Glutamatergic neuron (in vitro differentiated cells): ENCODE measurements around the gene STX7. TPM values are rescaled to one million over a fixed set of nuclear protein-coding genes. Genes with fewer than 3 reads are reported as not detected.

ENCODE experiments used
- DNase-seq: peaks from one replicate; pipeline ENCODE4 v3.0.0; 2022
- H3K27ac Mint-ChIP-seq: one replicate; pipeline ENCODE4 v1.8.0; 2020; ENCODE audit warnings: mild to moderate bottlenecking, mixed read lengths, inconsistent platforms; ENCODE audit not compliant: unreplicated experiment
- H3K27me3 Mint-ChIP-seq: one replicate; pipeline ENCODE4 v1.8.0; 2020; ENCODE audit warnings: mild to moderate bottlenecking, moderate library complexity, mixed read lengths, inconsistent platforms; ENCODE audit not compliant: unreplicated experiment
- H3K36me3 Mint-ChIP-seq: one replicate; pipeline ENCODE4 v1.8.0; 2020; ENCODE audit warnings: mild to moderate bottlenecking, mixed read lengths, inconsistent platforms; ENCODE audit not compliant: unreplicated experiment
- H3K4me1 Mint-ChIP-seq: one replicate; pipeline ENCODE4 v1.8.0; 2020; ENCODE audit warnings: mild to moderate bottlenecking, low read depth, mixed read lengths, inconsistent platforms; ENCODE audit not compliant: unreplicated experiment
- H3K4me3 Mint-ChIP-seq: one replicate; pipeline ENCODE4 v1.8.0; 2020; ENCODE audit warnings: mild to moderate bottlenecking, mixed read lengths, inconsistent platforms; ENCODE audit not compliant: unreplicated experiment
- H3K9me3 Mint-ChIP-seq: one replicate; pipeline ENCODE4 v1.8.0; 2020; ENCODE audit warnings: mild to moderate bottlenecking, moderate library complexity, mixed read lengths, inconsistent platforms; ENCODE audit not compliant: unreplicated experiment
- total RNA-seq: library from RNA; stranded (reverse); fragmentation: NEBNext Ultra II Directional; extraction: Animal tissue kit (Norgen Biotek cat#: 25700); gene quantifications from one replicate; pipeline ENCODE4 v1.2.1, GENCODE V29; 2021; ENCODE audit not compliant: unreplicated experiment
- TF ChIP-seq, protein P1 (sequence below): fragments of 200-600 bp; sonication (generic); IDR thresholded peaks from one replicate; pipeline ENCODE4 v1.5.0; 2021; ENCODE audit not compliant: partially characterized antibody, unreplicated experiment

Gene STX7
- total RNA-seq, 1 donor from 2014 or later: 62.7 TPM

GRCh38 chr6:132484680-132485018 lies 28.3 kb downstream of the STX7 start:
- Mint-ChIP-seq H3K27me3 (no peaks in the 10 kb centered on the region), H3K27ac (no peak overlapping the region), H3K4me1 (peaks cover 7% of the 10 kb centered on the region), H3K4me3 (no peak overlapping the region), H3K9me3 (no peaks in the 10 kb centered on the region), H3K36me3 (no peaks in the 10 kb centered on the region)
- no peak for DNase-seq
- TF ChIP-seq, protein P1, sequence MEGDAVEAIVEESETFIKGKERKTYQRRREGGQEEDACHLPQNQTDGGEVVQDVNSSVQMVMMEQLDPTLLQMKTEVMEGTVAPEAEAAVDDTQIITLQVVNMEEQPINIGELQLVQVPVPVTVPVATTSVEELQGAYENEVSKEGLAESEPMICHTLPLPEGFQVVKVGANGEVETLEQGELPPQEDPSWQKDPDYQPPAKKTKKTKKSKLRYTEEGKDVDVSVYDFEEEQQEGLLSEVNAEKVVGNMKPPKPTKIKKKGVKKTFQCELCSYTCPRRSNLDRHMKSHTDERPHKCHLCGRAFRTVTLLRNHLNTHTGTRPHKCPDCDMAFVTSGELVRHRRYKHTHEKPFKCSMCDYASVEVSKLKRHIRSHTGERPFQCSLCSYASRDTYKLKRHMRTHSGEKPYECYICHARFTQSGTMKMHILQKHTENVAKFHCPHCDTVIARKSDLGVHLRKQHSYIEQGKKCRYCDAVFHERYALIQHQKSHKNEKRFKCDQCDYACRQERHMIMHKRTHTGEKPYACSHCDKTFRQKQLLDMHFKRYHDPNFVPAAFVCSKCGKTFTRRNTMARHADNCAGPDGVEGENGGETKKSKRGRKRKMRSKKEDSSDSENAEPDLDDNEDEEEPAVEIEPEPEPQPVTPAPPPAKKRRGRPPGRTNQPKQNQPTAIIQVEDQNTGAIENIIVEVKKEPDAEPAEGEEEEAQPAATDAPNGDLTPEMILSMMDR: no peak

- no peak overlapping the region for H3K27ac Mint-ChIP-seq
Measured at GRCh38 chr6:132483779-132484679, 28.9 kb downstream of the STX7 start.

GRCh38 chr6:132482581-132482980 lies 30.3 kb downstream of the STX7 start:
- Mint-ChIP-seq H3K9me3 (no peaks in the 10 kb centered on the region), H3K27me3 (no peaks in the 10 kb centered on the region), H3K4me3 (no peak overlapping the region), H3K36me3 (no peaks in the 10 kb centered on the region), H3K27ac (no peak overlapping the region), H3K4me1 (peaks cover 3% of the 10 kb centered on the region)
- DNase-seq: no peak
- TF ChIP-seq, protein P1: no peak

More at GRCh38 chr6:132483779-132484679, 28.9 kb downstream of the STX7 start:
- no peak for DNase-seq
- no peaks in the 10 kb centered on the region for H3K9me3 Mint-ChIP-seq
- peaks cover 7% of the 10 kb centered on the region for H3K4me1 Mint-ChIP-seq
- H3K36me3 Mint-ChIP-seq: no peaks in the 10 kb centered on the region
- TF ChIP-seq, protein P1: peak; percentile 85
- H3K27me3 Mint-ChIP-seq: no peaks in the 10 kb centered on the region
- H3K4me3 Mint-ChIP-seq: no peak overlapping the region

- Mint-ChIP-seq H3K9me3 (no peaks in the 10 kb centered on the region), H3K27ac (no peak overlapping the region), H3K27me3 (no peaks in the 10 kb centered on the region), H3K4me3 (no peak overlapping the region), H3K4me1 (peaks cover 2% of the 10 kb centered on the region), H3K36me3 (no peaks in the 10 kb centered on the region)
- TF ChIP-seq, protein P1: no peak
- DNase-seq: no peak
Measured at GRCh38 chr6:132481189-132481588, 31.7 kb downstream of the STX7 start.

GRCh38 chr6:132479131-132479530 lies 33.8 kb downstream of the STX7 start:
- no peak for DNase-seq
- Mint-ChIP-seq H3K4me1 (peaks cover 2% of the 10 kb centered on the region), H3K36me3 (no peaks in the 10 kb centered on the region), H3K4me3 (no peak overlapping the region), H3K27me3 (no peaks in the 10 kb centered on the region), H3K9me3 (no peaks in the 10 kb centered on the region), H3K27ac (no peak overlapping the region)
- TF ChIP-seq, protein P1: no peak
